HG03108 (cell line): ENCODE data around the gene SLC25A27.
"Not testable (repeated sequence)": the region's sequence is repeated elsewhere in the genome, so short reads cannot be mapped to it uniquely, and the experiment has no call there.

Experiments
- ATAC-seq: cut with Tn5 transposase; IDR thresholded peaks from one replicate; pipeline ENCODE4 v1.9.1; 2021; ENCODE audit warnings: moderate library complexity; ENCODE audit not compliant: unreplicated experiment

The SLC25A27 gene

GRCh38 chr6:46652603-46653438 lies at the start of gene SLC25A27, which contains the start of gene CYP39A1:
Gene SLC25A27 (plus strand): TSS chr6:46652975. CDS start chr6:46653193, 218 bp downstream.
Gene CYP39A1 (minus strand): TSS chr6:46652818. CDS start chr6:46652582, 236 bp downstream.
- peak; percentile 100 for ATAC-seq

GRCh38 chr6:46605091-46605797 lies 47.5 kb upstream of the SLC25A27 start:
- peak; percentile 52 for ATAC-seq

GRCh38 chr6:46606338-46606737 lies 46.4 kb upstream of the SLC25A27 start:
- no peak for ATAC-seq

- no peak for ATAC-seq
These were observed 41.8 kb upstream of the SLC25A27 start for GRCh38 chr6:46610862-46611553.

- ATAC-seq: no peak
These were observed 40.1 kb upstream of the SLC25A27 start for GRCh38 chr6:46612645-46613044.

GRCh38 chr6:46618726-46619125 lies 34.0 kb upstream of the SLC25A27 start:
- no peak for ATAC-seq

- peak; percentile 63 for ATAC-seq
These were observed 26.4 kb upstream of the SLC25A27 start for GRCh38 chr6:46626228-46626909.

- ATAC-seq: no peak
These were observed 25.8 kb upstream of the SLC25A27 start for GRCh38 chr6:46626976-46627375.

- no peak for ATAC-seq
These were observed 24.3 kb upstream of the SLC25A27 start for GRCh38 chr6:46628498-46628897.

GRCh38 chr6:46628976-46629375 lies 23.8 kb upstream of the SLC25A27 start:
- no peak for ATAC-seq

GRCh38 chr6:46629691-46630090 lies 23.1 kb upstream of the SLC25A27 start:
- no peak for ATAC-seq

- no peak for ATAC-seq
These were observed 20.7 kb upstream of the SLC25A27 start for GRCh38 chr6:46632053-46632452.

GRCh38 chr6:46635462-46635861 lies 17.3 kb upstream of the SLC25A27 start:
- ATAC-seq: no peak

- no peak for ATAC-seq
These were observed 15.6 kb upstream of the SLC25A27 start for GRCh38 chr6:46637145-46637544.

GRCh38 chr6:46637933-46638332 lies 14.8 kb upstream of the SLC25A27 start:
- ATAC-seq: no peak

- ATAC-seq: no peak
These were observed 14.1 kb upstream of the SLC25A27 start for GRCh38 chr6:46638650-46639049.

GRCh38 chr6:46642928-46643751 lies 9.6 kb upstream of the SLC25A27 start:
- no peak for ATAC-seq

- no peak for ATAC-seq
These were observed 7.5 kb upstream of the SLC25A27 start for GRCh38 chr6:46645265-46645664.

- ATAC-seq: not testable (repeated sequence)
These were observed 4.7 kb upstream of the SLC25A27 start for GRCh38 chr6:46648108-46648507.
